Peyer's patch (tissue), 4 donors: Measurements from ENCODE around the gene TTYH3.

ENCODE experiments used
- CTCF ChIP-seq, 6 experiments: fragments of 450-650 bp in 4 of 6; fragments of 200-600 bp in 2 of 6; sonication (generic) in 1 of 6; IDR thresholded peaks; one replicate each; pipeline ENCODE4 v1.5.1; 2017 to 2019; ENCODE audit warnings: antibody characterized with exemption in 6 of 6, mild to moderate bottlenecking in 3 of 6, moderate library complexity in 1 of 6
- POLR2A ChIP-seq, 2 donors: fragments of 450-650 bp; IDR thresholded peaks; one replicate each; pipeline ENCODE4 v1.5.1; 2017; ENCODE audit warnings: antibody characterized with exemption in 2 of 2, mild to moderate bottlenecking in 2 of 2, moderate library complexity in 2 of 2

GRCh38 chr7:2597273-2597640, 34.5 kb upstream of the TTYH3 start:
- TF ChIP-seq CTCF (IDR thresholded peaks at IDR 0.05) (no peak), POLR2A (IDR thresholded peaks at IDR 0.05) (no peak)
